Measurements from ENCODE around the gene MAPKBP1.

DNA sequence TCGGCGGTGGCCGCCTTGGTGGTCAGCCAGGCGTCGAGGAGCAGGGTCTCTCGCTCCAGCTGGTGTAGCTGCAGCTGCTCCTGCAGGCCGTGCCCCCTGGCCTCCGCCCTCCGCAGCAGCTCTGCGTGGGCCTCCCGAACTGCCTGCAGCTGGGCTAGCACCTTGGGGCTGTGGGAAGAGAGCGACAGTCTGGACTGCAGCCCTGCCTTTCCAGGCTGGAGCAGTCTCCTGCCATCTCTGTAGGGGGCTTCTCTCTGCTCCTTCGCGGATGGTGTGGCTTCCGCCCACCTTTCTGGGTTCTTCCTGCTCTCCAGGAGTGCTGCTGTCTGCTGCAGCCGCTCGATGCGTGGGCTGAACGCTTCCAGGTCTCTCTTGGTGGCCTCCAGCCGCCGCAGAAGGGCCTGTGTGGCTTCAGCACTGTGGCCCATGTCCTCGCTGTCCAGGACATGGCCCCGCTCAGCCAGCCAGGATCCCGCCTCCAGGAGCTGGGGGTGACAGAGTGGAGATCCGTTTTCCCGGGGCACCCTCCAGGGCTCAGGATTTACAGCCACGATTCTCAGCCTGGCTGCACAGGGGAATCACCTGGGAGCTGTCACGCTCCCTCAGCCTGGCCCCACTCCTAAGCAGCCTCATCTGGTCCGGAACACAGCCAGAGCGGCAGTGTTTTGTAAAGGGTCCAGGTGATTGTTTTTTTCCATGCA, 81.1 kb downstream of the MAPKBP1 start:
- TF ChIP-seq, protein P1, sequence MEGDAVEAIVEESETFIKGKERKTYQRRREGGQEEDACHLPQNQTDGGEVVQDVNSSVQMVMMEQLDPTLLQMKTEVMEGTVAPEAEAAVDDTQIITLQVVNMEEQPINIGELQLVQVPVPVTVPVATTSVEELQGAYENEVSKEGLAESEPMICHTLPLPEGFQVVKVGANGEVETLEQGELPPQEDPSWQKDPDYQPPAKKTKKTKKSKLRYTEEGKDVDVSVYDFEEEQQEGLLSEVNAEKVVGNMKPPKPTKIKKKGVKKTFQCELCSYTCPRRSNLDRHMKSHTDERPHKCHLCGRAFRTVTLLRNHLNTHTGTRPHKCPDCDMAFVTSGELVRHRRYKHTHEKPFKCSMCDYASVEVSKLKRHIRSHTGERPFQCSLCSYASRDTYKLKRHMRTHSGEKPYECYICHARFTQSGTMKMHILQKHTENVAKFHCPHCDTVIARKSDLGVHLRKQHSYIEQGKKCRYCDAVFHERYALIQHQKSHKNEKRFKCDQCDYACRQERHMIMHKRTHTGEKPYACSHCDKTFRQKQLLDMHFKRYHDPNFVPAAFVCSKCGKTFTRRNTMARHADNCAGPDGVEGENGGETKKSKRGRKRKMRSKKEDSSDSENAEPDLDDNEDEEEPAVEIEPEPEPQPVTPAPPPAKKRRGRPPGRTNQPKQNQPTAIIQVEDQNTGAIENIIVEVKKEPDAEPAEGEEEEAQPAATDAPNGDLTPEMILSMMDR (IDR thresholded peaks at IDR 0.05), result no peak
- no peak for TF ChIP-seq POLR2A (IDR thresholded peaks at IDR 0.05)
- no peak for TF ChIP-seq POLR2AphosphoS5 (IDR thresholded peaks at IDR 0.05)
